Endothelial cell of umbilical vein (primary cell): ENCODE data around the gene KIR2DL1. TPM values are rescaled to one million over a fixed set of nuclear protein-coding genes. Genes with fewer than 3 reads are reported as not detected.
"Not testable (repeated sequence)": the region's sequence is repeated elsewhere in the genome, so short reads cannot be mapped to it uniquely, and the experiment has no call there.

Source experiments
- BruUV-seq: library from RNA; stranded (reverse); fragments of 400-500 nt; replicated peaks from 2 replicates; lab custom pipeline; 2021; lab: Mats Ljungman, UMichigan
- CTCF ChIA-PET: fragments of 300-600, 350-600 bp; sonication (Branson Sonifier 250); formaldehyde crosslinking; loops from one replicate; lab custom pipeline; 2021; ENCODE audit warnings: antibody characterized with exemption, inconsistent platforms; lab: Charles Lee
- POLR2A ChIA-PET: fragments of 300-600, 350-600 bp; sonication (Branson Sonifier 250); formaldehyde crosslinking; loops from one replicate; lab custom pipeline; 2021; ENCODE audit warnings: antibody characterized with exemption, inconsistent platforms; lab: Charles Lee
- DNase-seq: peaks from one replicate; pipeline ENCODE4 v3.0.0-alpha.2; 2011; ENCODE audit warnings: low read depth, low spot score
- FAIRE-seq: peaks from 2 replicates; lab custom pipeline; 2011; peaks lifted over from hg19 to GRCh38; lab: Jason Lieb, UNC
- H2AFZ ChIP-seq: 2 replicates; pipeline ENCODE4 v1.6.0; 2012; ENCODE audit warnings: low read depth, low read length, control low read depth, inconsistent platforms
- H3K27ac ChIP-seq: 2 replicates; pipeline ENCODE4 v1.5.1; 2011; ENCODE audit warnings: low read depth, mild to moderate bottlenecking, control low read depth, low read length, moderate library complexity; ENCODE audit not compliant: insufficient read depth
- H3K27me3 ChIP-seq, 2 experiments: 2 replicates each; pipeline versions ENCODE4 v1.6.0 to v1.6.1; 2011; ENCODE audit warnings: low read length in 2 of 2, mixed read lengths in 1 of 2; ENCODE audit not compliant: control insufficient read depth in 2 of 2, insufficient read depth in 2 of 2
- H3K36me3 ChIP-seq, 2 experiments: 2 replicates in 1 of 2; 3 replicates in 1 of 2; pipeline ENCODE4 v1.5.1; 2011; ENCODE audit warnings: low read length in 2 of 2, mild to moderate bottlenecking in 1 of 2, moderate library complexity in 1 of 2; ENCODE audit not compliant: control insufficient read depth in 2 of 2, insufficient read depth in 2 of 2; ENCODE audit errors: extremely low read depth in 1 of 2
- H3K4me1 ChIP-seq: 3 replicates; pipeline ENCODE4 v1.5.1; 2011; ENCODE audit warnings: mild to moderate bottlenecking, low read length; ENCODE audit not compliant: control insufficient read depth, insufficient read depth; ENCODE audit errors: extremely low read depth
- H3K4me2 ChIP-seq: 2 replicates; pipeline ENCODE4 v1.6.1; 2011; ENCODE audit warnings: low read length, control low read depth, mixed read lengths; ENCODE audit not compliant: insufficient read depth
- H3K4me3 ChIP-seq, 3 experiments: fragments of 200-600 bp in 1 of 3; sonication (generic), shearing (Covaris generic) in 1 of 3; replicated peaks in 1 of 3; 2 replicates each; pipeline ENCODE4 v1.5.1; 2011 to 2016; ENCODE audit warnings: control low read depth in 3 of 3, low read length in 3 of 3, mild to moderate bottlenecking in 2 of 3, inconsistent platforms in 1 of 3, low read depth in 1 of 3, moderate library complexity in 1 of 3; ENCODE audit not compliant: insufficient read depth in 1 of 3
- H3K79me2 ChIP-seq: 2 replicates; pipeline ENCODE4 v1.6.0; 2012; ENCODE audit warnings: low read length, inconsistent platforms; ENCODE audit not compliant: control insufficient read depth, insufficient read depth
- H3K9ac ChIP-seq: replicated peaks from 2 replicates; pipeline ENCODE3; 2011; ENCODE audit warnings: low read length, control low read depth; ENCODE audit not compliant: insufficient read depth; ENCODE audit errors: extremely low read depth
- H3K9me1 ChIP-seq: replicated peaks from 3 replicates; pipeline ENCODE4 v1.6.0; 2011; ENCODE audit warnings: mild to moderate bottlenecking, low read length; ENCODE audit not compliant: control insufficient read depth, insufficient read depth; ENCODE audit errors: extremely low read depth
- H3K9me3 ChIP-seq: replicated peaks from 2 replicates; pipeline ENCODE4 v1.5.1; 2012; ENCODE audit warnings: low read length, inconsistent platforms; ENCODE audit not compliant: control insufficient read depth, insufficient read depth
- H4K20me1 ChIP-seq: replicated peaks from 2 replicates; pipeline ENCODE3; 2011; ENCODE audit warnings: mild to moderate bottlenecking, low read length; ENCODE audit not compliant: control insufficient read depth, insufficient read depth; ENCODE audit errors: extremely low read depth
- dilution Hi-C: fragments of 300-500 bp; cut with MboI; formaldehyde crosslinking; loops from one replicate; pipeline ENCODE4 v1.15.0; 2019; ENCODE audit warnings: low sequenced_read_pairs; ENCODE audit not compliant: extremely low pct_ligation_motif_present
- intact Hi-C: fragments of 100-400 bp; cut with micrococcal nuclease; formaldehyde crosslinking; loops from one replicate; pipeline ENCODE4 v1.10.0; 2022
- polyA plus RNA-seq, 4 experiments: library from polyadenylated mRNA; depleted of rRNA in 3 of 4; stranded (reverse) in 3 of 4; unstranded in 1 of 4; fragments of >200 nt; gene quantifications; 2 replicates each; pipeline versions ENCODE4 v1.2.1 to v1.2.3, GENCODE V29; 2011 to 2012; ENCODE audit warnings: missing spikeins in 1 of 4
- total RNA-seq: library from RNA; stranded (reverse); gene quantifications from 2 replicates; pipeline ENCODE4 v1.2.3, GENCODE V29; 2021

The KIR2DL1 gene
- total and polyA plus RNA-seq, 2 donors (not counting 3 experiments of a cell fraction or from before 2014, with no cell fraction given) = not detected

DNA sequence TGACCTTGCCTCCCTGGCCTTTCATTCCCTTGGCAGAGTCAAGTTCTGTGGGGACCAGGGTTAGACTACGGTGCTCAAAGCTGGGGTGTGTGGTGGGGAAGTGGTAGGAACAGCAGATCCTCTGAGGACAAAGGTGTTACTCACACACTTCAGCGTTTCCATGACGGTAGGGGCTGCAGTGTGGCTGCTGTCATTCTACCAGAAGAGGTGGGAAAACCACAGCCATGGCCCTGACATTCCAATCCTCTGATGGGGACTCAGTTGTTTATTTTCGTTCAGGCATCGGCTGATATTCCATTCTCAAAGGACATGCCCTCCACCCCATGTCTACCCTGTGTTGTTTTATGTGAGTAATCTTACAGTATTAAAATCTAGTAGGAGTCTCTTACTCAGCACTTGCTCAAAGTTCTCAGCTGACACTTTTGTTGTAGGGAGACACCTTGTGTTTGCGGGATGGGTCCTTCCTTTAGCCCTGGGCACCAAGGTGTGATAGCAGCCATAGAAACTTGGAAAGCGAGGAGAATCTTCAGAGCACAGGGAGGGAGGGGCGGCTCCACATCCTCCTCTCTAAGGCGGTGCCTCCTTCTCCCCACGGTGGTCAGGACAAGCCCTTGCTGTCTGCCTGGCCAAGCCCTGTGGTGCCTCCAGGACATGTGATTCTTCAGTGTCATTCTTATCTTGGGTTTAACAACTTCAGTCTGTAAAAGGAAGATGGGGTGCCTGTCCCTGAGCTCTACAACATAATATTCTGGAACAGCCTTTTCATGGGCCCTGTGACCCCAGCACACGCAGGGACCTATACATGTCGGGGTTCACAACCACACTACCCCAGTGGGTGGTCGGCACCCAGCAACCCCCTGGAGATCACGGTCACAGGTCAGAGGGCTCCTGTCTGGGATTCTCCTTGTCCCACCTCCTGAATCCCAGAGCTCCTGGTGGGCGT is 1.7 kb downstream of the KIR2DL1 start:
- H3K27me3 ChIP-seq, H3K4me1 ChIP-seq, H2AFZ ChIP-seq, intact Hi-C loops, H3K4me3 ChIP-seq, CTCF ChIA-PET, H3K9me1 ChIP-seq, H4K20me1 ChIP-seq, dilution Hi-C loops, H3K9ac ChIP-seq, POLR2A ChIA-PET, DNase-seq, H3K4me2 ChIP-seq, FAIRE-seq, H3K79me2 ChIP-seq, H3K27ac ChIP-seq, BruUV-seq, H3K36me3 ChIP-seq, H3K9me3 ChIP-seq: not testable (repeated sequence)

DNA sequence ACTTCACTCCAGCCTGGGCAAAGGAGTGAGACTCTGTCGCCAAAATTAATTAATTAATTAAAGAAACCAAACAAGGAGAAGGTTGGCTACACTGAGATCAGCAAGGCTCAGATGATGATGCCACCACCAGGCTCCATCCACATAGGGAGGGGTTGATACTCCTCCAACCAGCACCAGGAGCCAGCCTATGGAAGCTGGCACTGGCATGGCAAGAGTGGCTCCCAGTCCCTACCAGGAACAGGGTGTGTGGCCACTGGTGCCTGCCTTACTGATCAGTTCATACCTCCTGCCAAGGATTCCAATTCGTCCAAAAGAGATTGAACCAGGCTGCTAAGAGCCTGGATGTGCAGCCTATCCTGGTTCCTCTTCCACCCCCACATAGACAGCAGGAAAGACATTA is 3.1 kb downstream of the KIR2DL1 start:
- H4K20me1 ChIP-seq, FAIRE-seq, H3K27me3 ChIP-seq, H3K9me3 ChIP-seq, H3K9ac ChIP-seq, H3K9me1 ChIP-seq, BruUV-seq, intact Hi-C loops, H3K4me2 ChIP-seq, H3K36me3 ChIP-seq, H2AFZ ChIP-seq, H3K79me2 ChIP-seq, DNase-seq, dilution Hi-C loops, POLR2A ChIA-PET, H3K4me1 ChIP-seq, H3K27ac ChIP-seq, CTCF ChIA-PET, H3K4me3 ChIP-seq: not testable (repeated sequence)

DNA sequence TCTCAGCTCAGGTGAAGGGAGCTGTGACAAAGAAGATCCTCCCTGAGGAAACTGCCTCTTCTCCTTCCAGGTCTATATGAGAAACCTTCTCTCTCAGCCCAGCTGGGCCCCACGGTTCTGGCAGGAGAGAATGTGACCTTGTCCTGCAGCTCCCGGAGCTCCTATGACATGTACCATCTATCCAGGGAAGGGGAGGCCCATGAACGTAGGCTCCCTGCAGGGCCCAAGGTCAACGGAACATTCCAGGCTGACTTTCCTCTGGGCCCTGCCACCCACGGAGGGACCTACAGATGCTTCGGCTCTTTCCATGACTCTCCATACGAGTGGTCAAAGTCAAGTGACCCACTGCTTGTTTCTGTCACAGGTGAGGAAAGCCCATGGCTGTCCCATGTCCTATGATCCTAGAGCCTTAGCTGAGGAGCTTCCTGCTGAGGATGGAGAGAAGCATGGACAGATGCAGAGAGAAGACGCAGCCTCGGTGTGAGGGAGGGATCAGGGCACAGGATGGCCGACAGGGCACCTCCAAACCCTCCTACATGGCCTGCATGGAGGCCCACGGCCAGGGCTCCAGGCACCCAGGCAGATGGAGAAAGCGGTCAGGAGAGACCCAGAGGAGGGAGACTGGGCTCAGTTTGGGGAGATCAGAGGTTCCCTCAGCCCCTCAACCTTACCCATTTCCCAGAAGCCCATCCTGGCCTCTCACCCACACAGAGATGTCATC is 5.7 kb downstream of the KIR2DL1 start:
- H4K20me1 ChIP-seq, H3K9ac ChIP-seq, H3K4me1 ChIP-seq, CTCF ChIA-PET, H3K9me1 ChIP-seq, H3K4me3 ChIP-seq, H3K36me3 ChIP-seq, H3K4me2 ChIP-seq, H3K79me2 ChIP-seq, H3K9me3 ChIP-seq, BruUV-seq, H2AFZ ChIP-seq, POLR2A ChIA-PET, dilution Hi-C loops, H3K27me3 ChIP-seq, intact Hi-C loops, H3K27ac ChIP-seq, FAIRE-seq, DNase-seq: not testable (repeated sequence)

DNA sequence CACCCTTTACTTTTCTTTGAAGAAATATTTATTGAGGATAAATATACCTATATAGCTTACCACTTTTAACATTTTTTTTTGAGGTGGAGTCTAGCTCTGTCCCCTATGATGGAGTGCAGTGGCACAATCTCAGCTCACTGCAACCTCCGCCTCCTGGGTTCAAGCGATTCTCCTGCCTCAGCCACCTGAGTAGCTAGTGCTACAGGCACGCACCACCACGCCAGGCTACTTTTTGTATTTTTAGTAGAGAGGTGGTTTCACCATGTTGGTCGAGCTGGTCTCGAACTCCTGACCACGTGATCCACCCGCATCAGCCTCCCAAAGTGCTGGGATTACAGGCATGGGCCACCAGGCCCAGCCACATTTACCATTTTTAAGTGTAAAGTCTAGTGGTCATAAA is 6.2 kb downstream of the KIR2DL1 start:
- H3K36me3 ChIP-seq, H3K9me3 ChIP-seq, intact Hi-C loops, H2AFZ ChIP-seq, H3K9ac ChIP-seq, DNase-seq, H3K79me2 ChIP-seq, H3K4me3 ChIP-seq, BruUV-seq, H3K27me3 ChIP-seq, H4K20me1 ChIP-seq, H3K9me1 ChIP-seq, H3K4me2 ChIP-seq, H3K4me1 ChIP-seq, FAIRE-seq, CTCF ChIA-PET, H3K27ac ChIP-seq, POLR2A ChIA-PET, dilution Hi-C loops: not testable (repeated sequence)
